Activated naive CD8-positive, alpha-beta T cell treated with anti-CD3 and anti-CD28 coated beads, Interleukin-2, amount 50 U/mL, for 24 hours (primary cell): Measurements from ENCODE around the gene SCAMP4.

Source experiments
- ATAC-seq: fragments of 150-1000 bp; cut with Tn5 transposase; one replicate; pipeline ENCODE4 v1.10.0; 2021
- DNase-seq: peaks from one replicate; pipeline ENCODE4 v3.0.0; 2021
- H3K27ac Mint-ChIP-seq: one replicate; pipeline ENCODE4 v1.8.0; 2021; ENCODE audit warnings: mild to moderate bottlenecking, mixed read lengths
- H3K27me3 Mint-ChIP-seq: one replicate; pipeline ENCODE4 v1.8.0; 2021; ENCODE audit warnings: mixed read lengths
- H3K36me3 Mint-ChIP-seq: one replicate; pipeline ENCODE4 v1.8.0; 2021; ENCODE audit warnings: low read depth, mixed read lengths
- H3K4me1 Mint-ChIP-seq: one replicate; pipeline ENCODE4 v1.8.0; 2021; ENCODE audit warnings: mixed read lengths
- H3K4me3 Mint-ChIP-seq: one replicate; pipeline ENCODE4 v1.8.0; 2021; ENCODE audit warnings: mild to moderate bottlenecking, moderate library complexity, mixed read lengths
- H3K9me3 Mint-ChIP-seq: one replicate; pipeline ENCODE4 v1.8.0; 2021; ENCODE audit warnings: mixed read lengths

The SCAMP4 gene

GRCh38 chr19:1974381-1975161, 69.4 kb downstream of the SCAMP4 start:
- no peak overlapping the region for H3K27ac Mint-ChIP-seq
- DNase-seq: no peak

GRCh38 chr19:1975162-1975480, 69.9 kb downstream of the SCAMP4 start:
- DNase-seq (no peak), ATAC-seq (no peak)
- Mint-ChIP-seq H3K27ac (no peak overlapping the region), H3K27me3 (no peaks in the 10 kb centered on the region), H3K4me1 (no peaks in the 10 kb centered on the region), H3K4me3 (no peak overlapping the region), H3K36me3 (peaks cover 4% of the 10 kb centered on the region), H3K9me3 (no peaks in the 10 kb centered on the region)

More at GRCh38 chr19:1974381-1975161, 69.4 kb downstream of the SCAMP4 start:
- Mint-ChIP-seq H3K9me3 (no peaks in the 10 kb centered on the region), H3K27me3 (no peaks in the 10 kb centered on the region), H3K4me3 (no peak overlapping the region), H3K4me1 (no peaks in the 10 kb centered on the region), H3K36me3 (peaks cover 5% of the 10 kb centered on the region)
- no peak for ATAC-seq
